H1 (cell line): ENCODE measurements around the gene PRRG2. TPM values are rescaled to one million over a fixed set of nuclear protein-coding genes. Genes with fewer than 3 reads are reported as not detected.

Experiments used
- CTCF ChIA-PET: fragments of 300-600 bp; sonication (Branson Sonifier 250); formaldehyde crosslinking; loops from one replicate; lab custom pipeline; 2021; ENCODE audit not compliant: partially characterized antibody; lab: Charles Lee
- POLR2A ChIA-PET: fragments of 300-600 bp; sonication (Branson Sonifier 250); formaldehyde crosslinking; loops from one replicate; lab custom pipeline; 2021; ENCODE audit warnings: inconsistent platforms; ENCODE audit not compliant: partially characterized antibody; lab: Charles Lee
- DNase-seq, 2 experiments: peaks; one replicate each; pipeline versions ENCODE4 v3.0.0 to v3.0.0-alpha.2; 2010 to 2022; ENCODE audit warnings: low spot score in 2 of 2, low read depth in 1 of 2, mixed read lengths in 1 of 2
- FAIRE-seq: peaks from 2 replicates; lab custom pipeline; 2011; peaks lifted over from hg19 to GRCh38; lab: Jason Lieb, UNC
- H2AFZ ChIP-seq: 2 replicates; pipeline ENCODE4 v1.8.1; 2012; ENCODE audit warnings: low read length, inconsistent platforms
- H2AK5ac ChIP-seq: 2 replicates; pipeline ENCODE4 v1.6.1; 2013; ENCODE audit warnings: low read depth, low read length
- H2BK120ac ChIP-seq: replicated peaks from 2 replicates; pipeline ENCODE3; 2013; ENCODE audit warnings: low read depth, low read length, inconsistent platforms
- H2BK12ac ChIP-seq: 2 replicates; pipeline ENCODE4 v1.6.1; 2013; ENCODE audit warnings: low read depth, low read length
- H2BK15ac ChIP-seq: 2 replicates; pipeline ENCODE4 v1.6.1; 2013; ENCODE audit warnings: low read length
- H2BK20ac ChIP-seq: 2 replicates; pipeline ENCODE4 v1.6.1; 2013; ENCODE audit warnings: low read length
- H2BK5ac ChIP-seq: 2 replicates; pipeline ENCODE4 v1.6.1; 2013; ENCODE audit warnings: low read depth, low read length
- H3K14ac ChIP-seq: 2 replicates; pipeline ENCODE4 v1.6.1; 2013; ENCODE audit warnings: inconsistent platforms; ENCODE audit not compliant: insufficient read length
- H3K18ac ChIP-seq: 2 replicates; pipeline ENCODE4 v1.6.1; 2013; ENCODE audit warnings: low read length; ENCODE audit errors: extremely low read depth
- H3K23ac ChIP-seq: 2 replicates; pipeline ENCODE4 v1.6.1; 2013; ENCODE audit warnings: inconsistent platforms; ENCODE audit not compliant: insufficient read length
- H3K23me2 ChIP-seq: 2 replicates; pipeline ENCODE4 v1.6.1; 2013; ENCODE audit warnings: low read depth, low read length
- H3K27ac ChIP-seq: 2 replicates; pipeline ENCODE4 v1.6.1; 2011; ENCODE audit warnings: low read depth, low read length, inconsistent platforms
- H3K27me3 ChIP-seq, 4 experiments: replicated peaks in 1 of 4; 1 replicate in 1 of 4; 2 replicates in 3 of 4; pipeline versions ENCODE4 v1.6.1 to v1.8.1; 2011 to 2013; ENCODE audit warnings: low read length in 3 of 4, mild to moderate bottlenecking in 3 of 4, inconsistent platforms in 2 of 4, mixed read lengths in 2 of 4, moderate library complexity in 1 of 4; ENCODE audit not compliant: control insufficient read depth in 3 of 4, insufficient read depth in 3 of 4; ENCODE audit errors: extremely low read depth in 1 of 4
- H3K36me3 ChIP-seq, 4 experiments: 2 replicates each; pipeline versions ENCODE4 v1.6.1 to v1.8.1; 2011 to 2013; ENCODE audit warnings: mild to moderate bottlenecking in 4 of 4, low read length in 3 of 4, moderate library complexity in 2 of 4, control low read depth in 1 of 4, inconsistent platforms in 1 of 4; ENCODE audit not compliant: insufficient read depth in 4 of 4, control insufficient read depth in 2 of 4
- H3K4ac ChIP-seq: replicated peaks from 2 replicates; pipeline ENCODE3; 2013; ENCODE audit warnings: low read length, low read depth, mixed read lengths, inconsistent platforms; ENCODE audit not compliant: insufficient read length
- H3K4me1 ChIP-seq, 4 experiments: replicated peaks in 1 of 4; 1 replicate in 1 of 4; 2 replicates in 3 of 4; pipeline versions ENCODE4 v1.6.1 to v1.8.1; 2011 to 2013; ENCODE audit warnings: low read length in 3 of 4, inconsistent platforms in 2 of 4, mixed read lengths in 1 of 4; ENCODE audit not compliant: insufficient read depth in 4 of 4, control insufficient read depth in 3 of 4
- H3K4me2 ChIP-seq, 2 experiments: 2 replicates each; pipeline versions ENCODE4 v1.6.1 to v1.8.1; 2011 to 2013; ENCODE audit warnings: low read depth in 2 of 2, low read length in 2 of 2, control low read depth in 1 of 2, inconsistent platforms in 1 of 2, mild to moderate bottlenecking in 1 of 2; ENCODE audit not compliant: insufficient read depth in 1 of 2
- H3K4me3 ChIP-seq, 4 experiments: fragments of 200-600, 300-600 bp in 1 of 4; sonication (generic), shearing (Covaris generic), sonication (Bioruptor Twin) in 1 of 4; 2 replicates each; pipeline versions ENCODE4 v1.5.1 to v1.8.1; 2011 to 2016; ENCODE audit warnings: low read length in 4 of 4, low read depth in 3 of 4, control low read depth in 2 of 4, inconsistent platforms in 2 of 4, mild to moderate bottlenecking in 2 of 4, mixed read lengths in 1 of 4, moderate library complexity in 1 of 4; ENCODE audit not compliant: insufficient read depth in 2 of 4; ENCODE audit errors: extremely low read depth in 1 of 4
- H3K56ac ChIP-seq: replicated peaks from 2 replicates; pipeline ENCODE3; 2013; ENCODE audit warnings: low read depth, mild to moderate bottlenecking, mixed read lengths, low read length, inconsistent platforms; ENCODE audit not compliant: insufficient read length
- H3K79me1 ChIP-seq: 2 replicates; pipeline ENCODE4 v1.6.1; 2013; ENCODE audit warnings: low read depth, low read length, control low read depth
- H3K79me2 ChIP-seq, 2 experiments: 2 replicates each; pipeline versions ENCODE4 v1.6.1 to v1.8.1; 2012 to 2013; ENCODE audit warnings: low read length in 2 of 2, mild to moderate bottlenecking in 2 of 2, inconsistent platforms in 1 of 2; ENCODE audit not compliant: insufficient read depth in 2 of 2, control insufficient read depth in 1 of 2
- H3K9ac ChIP-seq, 4 experiments: replicated peaks in 1 of 4; 1 replicate in 1 of 4; 2 replicates in 3 of 4; pipeline versions ENCODE4 v1.6.1 to v1.8.1; 2011 to 2013; ENCODE audit warnings: low read depth in 3 of 4, low read length in 3 of 4, control low read depth in 2 of 4, mild to moderate bottlenecking in 2 of 4, moderate library complexity in 2 of 4, inconsistent platforms in 1 of 4; ENCODE audit errors: extremely low read depth in 1 of 4
- H3K9me3 ChIP-seq, 2 experiments: 2 replicates each; pipeline versions ENCODE4 v1.6.1 to v1.8.1; 2012 to 2013; ENCODE audit warnings: mild to moderate bottlenecking in 2 of 2, moderate library complexity in 2 of 2, control low read depth in 1 of 2, inconsistent platforms in 1 of 2, low read depth in 1 of 2, low read length in 1 of 2, mixed read lengths in 1 of 2; ENCODE audit not compliant: insufficient read depth in 2 of 2
- H4K20me1 ChIP-seq, 2 experiments: replicated peaks in 1 of 2; 2 replicates each; pipeline versions ENCODE3 to v1.8.1; 2011 to 2013; ENCODE audit warnings: inconsistent platforms in 2 of 2, low read length in 2 of 2, mild to moderate bottlenecking in 1 of 2; ENCODE audit not compliant: insufficient read depth in 2 of 2, control insufficient read depth in 1 of 2
- H4K5ac ChIP-seq: 2 replicates; pipeline ENCODE4 v1.6.1; 2013; ENCODE audit warnings: low read length, low read depth, mixed read lengths, inconsistent platforms; ENCODE audit not compliant: insufficient read length
- H4K8ac ChIP-seq: 2 replicates; pipeline ENCODE4 v1.8.0; 2013; ENCODE audit warnings: mild to moderate bottlenecking, moderate library complexity, low read length, inconsistent platforms; ENCODE audit not compliant: insufficient read depth; ENCODE audit errors: extremely low read depth
- H4K91ac ChIP-seq: replicated peaks from 2 replicates; pipeline ENCODE3; 2013; ENCODE audit warnings: low read length, mixed read lengths, inconsistent platforms; ENCODE audit not compliant: insufficient read length
- ASH2L ChIP-seq: fragments of 200-600, 300-600 bp; sonication (generic); IDR thresholded peaks from one replicate; pipeline ENCODE4 v1.7.1; 2017; ENCODE audit warnings: low read length
- BCL11A ChIP-seq, 2 experiments: IDR thresholded peaks; one replicate each; pipeline ENCODE4 v1.6.1; 2011; ENCODE audit warnings: low read depth in 2 of 2, low read length in 2 of 2, mild to moderate bottlenecking in 2 of 2
- BRCA1 ChIP-seq: IDR thresholded peaks from 2 replicates; pipeline ENCODE4 v1.6.1; 2012; ENCODE audit warnings: low read depth, low read length, improper control_type of control experiment
- CBX8 ChIP-seq: fragments of 300-800, 300-1000 bp; sonication (generic); IDR thresholded peaks from 2 replicates; pipeline ENCODE4 v1.7.1; 2016; ENCODE audit warnings: low read depth, low read length, borderline replicate concordance
- CEBPB ChIP-seq: IDR thresholded peaks from 2 replicates; pipeline ENCODE4 v1.6.1; 2012; ENCODE audit warnings: low read depth, low read length
- GABPA ChIP-seq: IDR thresholded peaks from 2 replicates; pipeline ENCODE4 v1.6.1; 2011; ENCODE audit warnings: mild to moderate bottlenecking, low read length, moderate library complexity, borderline replicate concordance; ENCODE audit not compliant: insufficient read depth
- KDM1A ChIP-seq: fragments of 200-600, 300-600 bp; sonication (generic); IDR thresholded peaks from 2 replicates; pipeline ENCODE4 v1.7.1; 2016; ENCODE audit warnings: mild to moderate bottlenecking, low read length, borderline replicate concordance
- KDM4A ChIP-seq: IDR thresholded peaks from one replicate; pipeline ENCODE4 v1.7.1; 2012; ENCODE audit warnings: low read depth, mild to moderate bottlenecking, moderate library complexity, low read length, inconsistent platforms; ENCODE audit not compliant: severe bottlenecking
- NRF1 ChIP-seq: IDR thresholded peaks from 2 replicates; pipeline ENCODE4 v1.6.1; 2011; ENCODE audit warnings: mild to moderate bottlenecking, low read depth, low read length, improper control_type of control experiment
- RNF2 ChIP-seq: fragments of 200-900, 300-1000 bp; sonication (generic); IDR thresholded peaks from 2 replicates; pipeline ENCODE4 v1.7.1; 2016; ENCODE audit warnings: borderline replicate concordance, low read depth, mild to moderate bottlenecking, antibody characterized with exemption, low read length; ENCODE audit not compliant: poor library complexity, severe bottlenecking; ENCODE audit errors: missing control alignments
- SP4 ChIP-seq: IDR thresholded peaks from 2 replicates; pipeline ENCODE4 v1.6.1; 2012; ENCODE audit warnings: low read length, inconsistent platforms
- TAF1 ChIP-seq: IDR thresholded peaks from 2 replicates; pipeline ENCODE4 v1.6.1; 2011; ENCODE audit warnings: mild to moderate bottlenecking, low read depth, low read length
- TCF12 ChIP-seq: IDR thresholded peaks from 2 replicates; pipeline ENCODE4 v1.6.1; 2011; ENCODE audit warnings: low read depth, mild to moderate bottlenecking, low read length
- TEAD4 ChIP-seq: IDR thresholded peaks from 2 replicates; pipeline ENCODE4 v1.6.1; 2012; ENCODE audit warnings: low read depth, low read length, inconsistent platforms, mixed read lengths
- WGBS, 2 experiments: shearing (Covaris generic) in 1 of 2; methylation state at CpG; one replicate each; pipeline versions ENCODE4 v1.1.6 to v1.1.7; 2013 to 2015; ENCODE audit warnings: low lambda C conversion rate in 2 of 2, mixed read lengths in 2 of 2, inconsistent platforms in 1 of 2, low coverage in 1 of 2, missing lambda C conversion rate in 1 of 2; ENCODE audit not compliant: insufficient replicate concordance in 2 of 2, insufficient coverage in 1 of 2, insufficient read length in 1 of 2; ENCODE audit errors: extremely low coverage in 1 of 2, missing lambda C conversion rate in 1 of 2; 5-methylcytosine and 5-hydroxymethylcytosine counted together
- polyA plus RNA-seq, 7 experiments: library from polyadenylated mRNA; depleted of rRNA in 3 of 7; stranded (reverse) in 5 of 7; unstranded in 2 of 7; fragments of >200 nt in 5 of 7; fragments of 200-250 nt in 2 of 7; gene quantifications; 1 replicate in 5 of 7; 2 replicates in 1 of 7; 4 replicates in 1 of 7; pipeline versions ENCODE4 v1.2.1 to v1.2.3, GENCODE V29; 2011 to 2013; ENCODE audit warnings: missing spikeins in 2 of 7, mixed read lengths in 2 of 7
- total RNA-seq: library from RNA; stranded (reverse); fragmentation: NEBNext Ultra II Directional; extraction: Animal tissue kit (Norgen Biotek cat#: 25700); gene quantifications from 2 replicates; pipeline ENCODE4 v1.2.1, GENCODE V29; 2021
- TF ChIP-seq, protein P1 (sequence below): IDR thresholded peaks from 2 replicates; pipeline ENCODE4 v1.6.1; 2012; ENCODE audit warnings: inconsistent platforms

The PRRG2 gene
- total and polyA plus RNA-seq, 2 of the 8 experiments (the other 6 are each of a cell fraction or from before 2014, with no cell fraction given) = 4.1 to 5.6 TPM

DNA sequence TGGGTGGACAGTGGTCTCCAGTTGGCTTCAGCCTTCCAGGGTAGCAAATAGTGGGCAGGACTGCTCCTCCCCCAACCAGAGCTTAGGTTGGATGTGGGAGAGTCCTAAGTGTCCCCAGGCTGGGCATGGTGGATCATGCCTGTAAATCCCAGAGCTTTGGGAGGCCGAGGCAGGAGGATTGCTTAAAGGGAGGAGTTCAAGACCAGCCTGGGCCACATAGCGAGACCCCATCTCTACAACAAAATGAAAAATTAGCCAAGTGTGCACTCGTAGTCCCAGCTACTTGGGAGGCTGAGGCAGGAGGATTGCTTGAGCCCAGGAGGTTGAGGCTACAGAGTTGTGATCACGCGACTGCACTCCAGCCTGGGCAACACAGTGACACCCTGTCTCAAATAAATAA, 51.5 kb downstream of the PRRG2 start:
- ChIA-PET POLR2A (interaction anchor here (0.8 to 50.7 kb wide), 8 partner anchors 9 to 136 kb away, joined by 3 to 840 read pairs (median 4); partner anchors contain the start of genes PRMT1, PRR12 and RPS11), CTCF (interaction anchor here (0.8 to 1.7 kb wide), 3 partner anchors 15 to 40 kb away, joined by 3 to 5 read pairs (median 3); no protein-coding TSS in a partner anchor)
- no peak overlapping the region for H2BK12ac ChIP-seq
- FAIRE-seq = no peak
- no peak overlapping the region for H2BK120ac ChIP-seq
- H3K18ac ChIP-seq = no peak overlapping the region
- 90% methylated on average over 5 of the region's 5 CpGs; no CpG with 5 or more reads in 1 of the 2 experiments for WGBS, 2 experiments
- no peak overlapping the region for H4K91ac ChIP-seq
- H3K4me1 ChIP-seq = peaks cover 0 to 18% (median 3%) of the 10 kb centered on the region in 4 experiments; a peak in 4 of 7 replicates
- no peaks in the 10 kb centered on the region for H3K27me3 ChIP-seq
- H3K4me2 ChIP-seq = no peak overlapping the region
- H2AK5ac ChIP-seq = no peak overlapping the region
- no peak overlapping the region for H2BK5ac ChIP-seq
- H3K36me3 ChIP-seq = peaks cover 0 to 4% (median 0%) of the 10 kb centered on the region in 4 experiments; a peak in 1 of 8 replicates
- H4K8ac ChIP-seq = no peak overlapping the region
- H3K56ac ChIP-seq = no peak overlapping the region
- H3K23ac ChIP-seq = no peak overlapping the region
- no peak overlapping the region for H3K14ac ChIP-seq
- no peak overlapping the region for H3K9ac ChIP-seq
- H4K20me1 ChIP-seq = peaks cover 0 to 4% of the 10 kb centered on the region in 2 experiments
- no peak for DNase-seq
- H3K79me1 ChIP-seq = no peaks in the 10 kb centered on the region
- no peaks in the 10 kb centered on the region for H3K23me2 ChIP-seq
- H3K27ac ChIP-seq = no peak overlapping the region
- H2BK15ac ChIP-seq = no peak overlapping the region
- no peak overlapping the region for H3K4me3 ChIP-seq
- H2AFZ ChIP-seq = no peak overlapping the region
- no peak overlapping the region for H2BK20ac ChIP-seq
- H3K4ac ChIP-seq = no peak overlapping the region
- no peaks in the 10 kb centered on the region for H3K79me2 ChIP-seq
- no peak overlapping the region for H4K5ac ChIP-seq
- no peaks in the 10 kb centered on the region for H3K9me3 ChIP-seq
- no peak for TF ChIP-seq CEBPB
- no peak for TF ChIP-seq ASH2L
- TF ChIP-seq BCL11A (IDR thresholded peaks at IDR 0.05; ENCODE audit: low read depth in 2 of 2, low read length in 2 of 2) = no peak
- TF ChIP-seq KDM4A = no peak
- no peak for TF ChIP-seq RNF2
- TF ChIP-seq BRCA1 = no peak
- no peak for TF ChIP-seq NRF1
- TF ChIP-seq CBX8 = no peak
- no peak for TF ChIP-seq TAF1
- no peak for TF ChIP-seq SP4
- TF ChIP-seq KDM1A = no peak
- no peak for TF ChIP-seq TEAD4
- TF ChIP-seq GABPA = no peak
- no peak for TF ChIP-seq TCF12
- TF ChIP-seq, protein P1, sequence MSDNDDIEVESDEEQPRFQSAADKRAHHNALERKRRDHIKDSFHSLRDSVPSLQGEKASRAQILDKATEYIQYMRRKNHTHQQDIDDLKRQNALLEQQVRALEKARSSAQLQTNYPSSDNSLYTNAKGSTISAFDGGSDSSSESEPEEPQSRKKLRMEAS = no peak
